ENCODE measurements around the gene ABCC1.

ABCC1 gene

DNA sequence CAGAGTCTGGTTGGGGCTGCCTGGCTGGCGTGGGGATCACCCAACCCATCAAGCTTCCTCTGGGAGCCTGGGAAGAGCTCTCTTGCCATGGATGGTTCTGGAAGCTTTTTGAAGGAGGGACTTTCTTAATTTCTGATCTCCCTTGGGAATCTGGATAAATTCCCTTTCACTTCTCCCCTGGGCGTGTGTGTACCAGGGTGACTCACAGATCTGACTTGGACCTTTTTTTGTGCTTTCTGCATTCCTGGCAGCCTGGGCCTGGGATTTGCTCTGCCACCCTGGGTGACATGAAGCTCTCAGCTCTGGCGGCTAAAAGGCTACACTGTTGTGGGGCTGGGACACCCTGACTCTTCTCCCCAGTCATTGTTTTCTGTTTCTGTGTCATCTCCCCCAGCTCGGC, 70.1 kb downstream of the ABCC1 start:
- peaks cover 88% of the 10 kb centered on the region for H3K36me3 ChIP-seq
- H3K27ac ChIP-seq, result no peak overlapping the region
- H3K27me3 ChIP-seq, result no peaks in the 10 kb centered on the region
- no peaks in the 10 kb centered on the region for H3K9me3 ChIP-seq
- no peaks in the 10 kb centered on the region for H3K4me1 ChIP-seq (ENCODE audit: control insufficient read depth in 1 of 2, insufficient read depth in 1 of 2, low read depth in 1 of 2, low read length in 1 of 2)
- H3K4me3 ChIP-seq (ENCODE audit: low read depth in 1 of 2, low read length in 1 of 2), result no peak overlapping the region
- TF ChIP-seq, protein P1, sequence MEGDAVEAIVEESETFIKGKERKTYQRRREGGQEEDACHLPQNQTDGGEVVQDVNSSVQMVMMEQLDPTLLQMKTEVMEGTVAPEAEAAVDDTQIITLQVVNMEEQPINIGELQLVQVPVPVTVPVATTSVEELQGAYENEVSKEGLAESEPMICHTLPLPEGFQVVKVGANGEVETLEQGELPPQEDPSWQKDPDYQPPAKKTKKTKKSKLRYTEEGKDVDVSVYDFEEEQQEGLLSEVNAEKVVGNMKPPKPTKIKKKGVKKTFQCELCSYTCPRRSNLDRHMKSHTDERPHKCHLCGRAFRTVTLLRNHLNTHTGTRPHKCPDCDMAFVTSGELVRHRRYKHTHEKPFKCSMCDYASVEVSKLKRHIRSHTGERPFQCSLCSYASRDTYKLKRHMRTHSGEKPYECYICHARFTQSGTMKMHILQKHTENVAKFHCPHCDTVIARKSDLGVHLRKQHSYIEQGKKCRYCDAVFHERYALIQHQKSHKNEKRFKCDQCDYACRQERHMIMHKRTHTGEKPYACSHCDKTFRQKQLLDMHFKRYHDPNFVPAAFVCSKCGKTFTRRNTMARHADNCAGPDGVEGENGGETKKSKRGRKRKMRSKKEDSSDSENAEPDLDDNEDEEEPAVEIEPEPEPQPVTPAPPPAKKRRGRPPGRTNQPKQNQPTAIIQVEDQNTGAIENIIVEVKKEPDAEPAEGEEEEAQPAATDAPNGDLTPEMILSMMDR (IDR thresholded peaks at IDR 0.05), result no peak

DNA sequence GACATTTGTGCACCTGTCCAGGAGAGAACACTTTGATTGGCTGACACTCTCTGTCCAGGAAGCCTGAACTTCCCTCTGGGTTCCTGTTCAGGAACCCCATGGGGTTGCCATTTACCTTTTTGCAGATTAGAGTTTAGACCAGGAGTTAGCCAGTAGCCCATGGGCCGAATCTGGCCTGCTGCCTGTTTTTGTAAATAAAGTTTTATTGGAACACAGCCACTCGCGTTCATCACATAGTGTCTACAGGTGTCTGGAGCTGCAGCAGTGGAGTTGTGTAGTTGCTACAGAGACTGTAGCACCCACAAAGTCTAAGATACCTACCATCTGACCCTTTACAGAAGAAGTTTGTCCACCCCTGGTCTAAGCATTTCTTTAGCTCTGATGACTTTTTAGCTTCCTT, 70.9 kb downstream of the ABCC1 start:
- H3K4me1 ChIP-seq (ENCODE audit: control insufficient read depth in 1 of 2, insufficient read depth in 1 of 2, low read depth in 1 of 2, low read length in 1 of 2), result no peaks in the 10 kb centered on the region
- H3K27me3 ChIP-seq, result no peaks in the 10 kb centered on the region
- H3K36me3 ChIP-seq, result peaks cover 87% of the 10 kb centered on the region
- H3K4me3 ChIP-seq (ENCODE audit: low read depth in 1 of 2, low read length in 1 of 2), result no peak overlapping the region
- no peaks in the 10 kb centered on the region for H3K9me3 ChIP-seq
- TF ChIP-seq, protein P1 (IDR thresholded peaks at IDR 0.05), result no peak
- no peak overlapping the region for H3K27ac ChIP-seq

DNA sequence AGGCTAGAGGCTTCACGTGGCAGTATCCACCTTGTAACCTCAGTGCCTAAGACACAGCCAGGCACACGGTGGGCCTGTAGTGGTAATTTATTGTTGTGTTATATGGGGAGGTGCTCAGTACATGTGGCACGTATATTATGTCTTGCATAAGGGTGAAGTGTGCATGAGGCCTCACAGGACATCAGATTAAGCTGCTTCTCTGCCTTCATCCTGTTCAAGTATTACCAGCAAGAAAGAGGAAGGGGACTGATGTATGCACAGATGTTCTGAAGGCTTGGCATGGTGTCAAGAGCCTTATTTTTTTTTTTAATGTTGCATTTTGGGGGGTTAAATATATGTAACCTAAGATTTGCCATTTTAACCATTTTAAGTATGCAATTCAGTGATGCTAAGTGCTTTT, 71.6 kb downstream of the ABCC1 start:
- Histone ChIP-seq H3K4me1 (ENCODE audit: control insufficient read depth in 1 of 2, insufficient read depth in 1 of 2, low read depth in 1 of 2, low read length in 1 of 2) (no peaks in the 10 kb centered on the region), H3K27ac (no peak overlapping the region), H3K4me3 (ENCODE audit: low read depth in 1 of 2, low read length in 1 of 2) (no peak overlapping the region), H3K36me3 (peaks cover 82% of the 10 kb centered on the region), H3K27me3 (no peaks in the 10 kb centered on the region), H3K9me3 (no peaks in the 10 kb centered on the region)
- TF ChIP-seq, protein P1 (IDR thresholded peaks at IDR 0.05), result no peak

DNA sequence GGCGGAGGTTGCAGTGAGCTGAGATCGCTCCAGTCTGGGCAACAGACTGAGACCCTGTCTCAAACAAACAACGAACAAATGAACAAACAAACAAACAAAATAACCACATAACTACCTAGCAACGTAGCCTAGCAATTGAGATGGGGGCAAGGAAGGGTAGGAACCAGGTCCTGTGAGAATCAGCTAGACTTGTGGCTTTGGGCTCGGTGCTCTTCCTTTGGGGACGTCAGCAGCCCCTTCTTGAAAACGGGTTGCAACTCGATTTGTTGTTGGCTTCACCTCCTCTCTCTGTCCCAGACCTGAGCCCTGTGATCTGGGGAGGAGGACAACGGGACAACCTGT, 72.2 kb downstream of the ABCC1 start:
- TF ChIP-seq, protein P1 (IDR thresholded peaks at IDR 0.05), result no peak
- Histone ChIP-seq H3K9me3 (no peaks in the 10 kb centered on the region), H3K4me1 (ENCODE audit: control insufficient read depth in 1 of 2, insufficient read depth in 1 of 2, low read depth in 1 of 2, low read length in 1 of 2) (no peaks in the 10 kb centered on the region), H3K27ac (no peak overlapping the region), H3K27me3 (no peaks in the 10 kb centered on the region), H3K36me3 (peaks cover 76% of the 10 kb centered on the region), H3K4me3 (ENCODE audit: low read depth in 1 of 2, low read length in 1 of 2) (no peak overlapping the region)

DNA sequence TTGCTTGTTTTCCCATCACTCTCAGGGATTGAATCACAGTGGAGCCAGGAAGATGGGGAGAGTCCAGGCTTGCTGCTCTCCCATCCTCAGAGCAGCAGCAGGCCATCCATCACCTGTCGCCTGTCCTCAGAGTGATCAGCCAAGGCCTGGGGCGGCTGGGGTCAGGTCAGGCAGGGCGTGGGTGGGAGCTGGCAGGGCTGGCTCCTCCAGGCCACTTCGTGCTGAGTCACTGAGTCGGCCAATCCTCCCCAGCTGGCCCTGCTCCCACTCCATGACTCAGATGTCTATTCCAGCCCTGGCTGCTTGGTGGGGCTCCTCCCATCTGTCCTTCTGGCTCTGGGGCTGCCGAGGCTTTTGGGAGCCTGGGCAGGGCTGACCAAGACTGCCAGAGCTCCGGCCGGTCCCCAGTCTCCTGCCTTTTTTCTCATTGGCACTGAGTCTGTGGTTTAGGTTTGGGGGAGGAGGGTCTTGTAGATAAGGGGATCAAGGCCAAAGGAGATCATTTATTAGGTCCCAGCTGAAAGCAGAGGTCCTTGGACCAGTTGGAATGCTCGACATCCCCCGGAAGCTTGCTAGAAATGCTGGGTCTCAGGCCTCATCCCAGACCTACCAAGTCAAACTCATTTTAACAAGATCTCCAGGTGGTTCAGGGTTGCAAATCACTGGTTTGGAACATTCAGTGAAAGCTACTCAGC, 72.7 kb downstream of the ABCC1 start:
- peaks cover 71% of the 10 kb centered on the region for H3K36me3 ChIP-seq
- no peaks in the 10 kb centered on the region for H3K27me3 ChIP-seq
- TF ChIP-seq, protein P1 (IDR thresholded peaks at IDR 0.05), result no peak
- H3K4me3 ChIP-seq (ENCODE audit: low read depth in 1 of 2, low read length in 1 of 2), result no peak overlapping the region
- no peak overlapping the region for H3K27ac ChIP-seq
- no peaks in the 10 kb centered on the region for H3K4me1 ChIP-seq (ENCODE audit: control insufficient read depth in 1 of 2, insufficient read depth in 1 of 2, low read depth in 1 of 2, low read length in 1 of 2)
- no peaks in the 10 kb centered on the region for H3K9me3 ChIP-seq
